ENCODE data around the gene GPR75. TPM values are rescaled to one million over a fixed set of nuclear protein-coding genes. Genes with fewer than 3 reads are reported as not detected.

Gene GPR75
- total and polyA plus RNA-seq, 2 of the 8 experiments (the other 6 are each of a cell fraction or from before 2014, with no cell fraction given) = 3.5 to 4.3 TPM

DNA sequence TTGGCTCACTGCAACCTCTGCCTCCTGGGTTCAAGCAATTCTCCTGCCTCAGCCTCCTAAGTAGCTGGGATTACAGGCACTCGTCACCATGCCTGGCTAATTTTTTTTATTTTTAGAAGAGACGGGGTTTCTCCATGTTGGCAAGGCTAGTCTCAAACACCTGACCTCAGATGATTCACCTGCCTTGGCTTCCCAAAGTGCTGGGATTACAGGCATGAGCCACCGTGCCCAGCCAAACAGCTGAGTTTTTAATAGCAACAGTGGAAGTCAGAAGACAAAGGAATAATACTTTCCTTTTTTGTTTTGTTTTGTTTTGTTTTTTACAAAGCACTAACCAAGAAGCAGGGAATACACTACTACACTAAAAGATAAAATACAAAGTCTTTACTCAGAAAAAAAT lies 16.9 kb downstream of the GPR75 start:
- Histone ChIP-seq H2BK20ac (ENCODE audit: low read length) (no peak overlapping the region), H4K5ac (ENCODE audit: insufficient read length, low read depth, low read length) (no peak overlapping the region), H3K4me1 (replicated peaks in 1 of 4; ENCODE audit: control insufficient read depth in 3 of 4, insufficient read depth in 4 of 4, low read length in 3 of 4) (no peaks in the 10 kb centered on the region), H3K18ac (ENCODE audit: extremely low read depth, low read length) (no peak overlapping the region), H2BK5ac (ENCODE audit: low read depth, low read length) (no peak overlapping the region), H4K91ac (replicated peaks; ENCODE audit: insufficient read length, low read length) (no peak overlapping the region), H3K23me2 (ENCODE audit: low read depth, low read length) (no peaks in the 10 kb centered on the region; the same call in 1 of the 2 replicates), H2BK12ac (ENCODE audit: low read depth, low read length) (no peak overlapping the region), H2BK15ac (ENCODE audit: low read length) (no peak overlapping the region), H3K9me3 (ENCODE audit: insufficient read depth in 2 of 2, low read depth in 1 of 2, low read length in 1 of 2) (peaks cover 2 to 3% of the 10 kb centered on the region in 2 experiments; a peak in 1 of 4 replicates), H3K4me2 (ENCODE audit: insufficient read depth in 1 of 2, low read depth in 2 of 2, low read length in 2 of 2) (no peak overlapping the region), H3K27me3 (replicated peaks in 1 of 4; ENCODE audit: control insufficient read depth in 3 of 4, extremely low read depth in 1 of 4, insufficient read depth in 3 of 4, low read length in 3 of 4) (no peaks in the 10 kb centered on the region), H3K56ac (replicated peaks; ENCODE audit: insufficient read length, low read depth, low read length) (no peak overlapping the region), H2AFZ (ENCODE audit: low read length) (no peak overlapping the region), H3K4ac (replicated peaks; ENCODE audit: insufficient read length, low read depth, low read length) (no peak overlapping the region), H3K4me3 (ENCODE audit: extremely low read depth in 1 of 4, insufficient read depth in 2 of 4, low read depth in 3 of 4, low read length in 4 of 4) (no peak overlapping the region), H3K27ac (ENCODE audit: low read depth, low read length) (no peak overlapping the region), H3K9ac (replicated peaks in 1 of 4; ENCODE audit: extremely low read depth in 1 of 4, low read depth in 3 of 4, low read length in 3 of 4) (no peak overlapping the region), H4K20me1 (replicated peaks in 1 of 2; ENCODE audit: control insufficient read depth in 1 of 2, insufficient read depth in 2 of 2, low read length in 2 of 2) (no peaks in the 10 kb centered on the region), H3K36me3 (ENCODE audit: control insufficient read depth in 2 of 4, insufficient read depth in 4 of 4, low read length in 3 of 4) (no peaks in the 10 kb centered on the region), H2BK120ac (replicated peaks; ENCODE audit: low read depth, low read length) (no peak overlapping the region), H3K14ac (ENCODE audit: insufficient read length) (no peak overlapping the region), H3K23ac (ENCODE audit: insufficient read length) (no peak overlapping the region), H3K79me1 (ENCODE audit: low read depth, low read length) (no peaks in the 10 kb centered on the region), H4K8ac (ENCODE audit: extremely low read depth, insufficient read depth, low read length) (no peak overlapping the region), H2AK5ac (ENCODE audit: low read depth, low read length) (no peak overlapping the region), H3K79me2 (ENCODE audit: control insufficient read depth in 1 of 2, insufficient read depth in 2 of 2, low read length in 2 of 2) (no peaks in the 10 kb centered on the region)
- DNase-seq (ENCODE audit: low read depth in 1 of 2, low spot score in 2 of 2) (no peak), FAIRE-seq (no peak)
- 94% methylated on average over 3 of the region's 3 CpGs; no CpG with 5 or more reads in 1 of the 2 experiments for WGBS, 2 experiments (ENCODE audit: extremely low coverage in 1 of 2, insufficient coverage in 1 of 2, insufficient read length in 1 of 2, insufficient replicate concordance in 2 of 2, low coverage in 1 of 2, low lambda C conversion rate in 2 of 2, missing lambda C conversion rate in 1 of 2)
- CTCF ChIA-PET (ENCODE audit: partially characterized antibody) = no interaction called here
- POLR2A ChIA-PET (ENCODE audit: partially characterized antibody) = no interaction called here
- TF ChIP-seq BCL11A (IDR thresholded peaks at IDR 0.05; ENCODE audit: low read depth in 2 of 2, low read length in 2 of 2) = no peak
- TF ChIP-seq BRCA1 (IDR thresholded peaks at IDR 0.05; ENCODE audit: low read depth, low read length) = no peak
- no peak for TF ChIP-seq KDM5A (IDR thresholded peaks at IDR 0.05; ENCODE audit: low read length)
- TF ChIP-seq, protein P1, sequence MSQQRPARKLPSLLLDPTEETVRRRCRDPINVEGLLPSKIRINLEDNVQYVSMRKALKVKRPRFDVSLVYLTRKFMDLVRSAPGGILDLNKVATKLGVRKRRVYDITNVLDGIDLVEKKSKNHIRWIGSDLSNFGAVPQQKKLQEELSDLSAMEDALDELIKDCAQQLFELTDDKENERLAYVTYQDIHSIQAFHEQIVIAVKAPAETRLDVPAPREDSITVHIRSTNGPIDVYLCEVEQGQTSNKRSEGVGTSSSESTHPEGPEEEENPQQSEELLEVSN (IDR thresholded peaks at IDR 0.05) = no peak
- no peak for TF ChIP-seq KDM1A (IDR thresholded peaks at IDR 0.05; ENCODE audit: borderline replicate concordance, low read length)
- TF ChIP-seq, protein P2, sequence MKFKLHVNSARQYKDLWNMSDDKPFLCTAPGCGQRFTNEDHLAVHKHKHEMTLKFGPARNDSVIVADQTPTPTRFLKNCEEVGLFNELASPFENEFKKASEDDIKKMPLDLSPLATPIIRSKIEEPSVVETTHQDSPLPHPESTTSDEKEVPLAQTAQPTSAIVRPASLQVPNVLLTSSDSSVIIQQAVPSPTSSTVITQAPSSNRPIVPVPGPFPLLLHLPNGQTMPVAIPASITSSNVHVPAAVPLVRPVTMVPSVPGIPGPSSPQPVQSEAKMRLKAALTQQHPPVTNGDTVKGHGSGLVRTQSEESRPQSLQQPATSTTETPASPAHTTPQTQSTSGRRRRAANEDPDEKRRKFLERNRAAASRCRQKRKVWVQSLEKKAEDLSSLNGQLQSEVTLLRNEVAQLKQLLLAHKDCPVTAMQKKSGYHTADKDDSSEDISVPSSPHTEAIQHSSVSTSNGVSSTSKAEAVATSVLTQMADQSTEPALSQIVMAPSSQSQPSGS (IDR thresholded peaks at IDR 0.05; ENCODE audit: low read length) = no peak

Data from H1 (cell line).